ENCODE data around the gene IGSF9.
A peak's percentile ranks its signal among the peaks of the same experiment; 100 is the strongest.

The IGSF9 gene

GRCh38 chr1:159939678-159940002, 5.8 kb downstream of the IGSF9 start:
- no peak for DNase-seq (ENCODE audit: low read depth)
- no peak overlapping the region for H3K4me3 ChIP-seq (replicated peaks; ENCODE audit: low read depth, low read length)
- TF ChIP-seq CTCF (IDR thresholded peaks at IDR 0.05; ENCODE audit: low read length, missing control alignments) = no peak

- no peak for DNase-seq (ENCODE audit: low read depth)
- no peak overlapping the region for H3K4me3 ChIP-seq (replicated peaks; ENCODE audit: low read depth, low read length)
- TF ChIP-seq CTCF (IDR thresholded peaks at IDR 0.05; ENCODE audit: low read length, missing control alignments) = no peak
Observed at GRCh38 chr1:159938905-159939677, 6.3 kb downstream of the IGSF9 start.

- H3K4me3 ChIP-seq (replicated peaks; ENCODE audit: low read depth, low read length) = no peak overlapping the region
Observed at GRCh38 chr1:159938211-159938852, 7.1 kb downstream of the IGSF9 start.

DNA sequence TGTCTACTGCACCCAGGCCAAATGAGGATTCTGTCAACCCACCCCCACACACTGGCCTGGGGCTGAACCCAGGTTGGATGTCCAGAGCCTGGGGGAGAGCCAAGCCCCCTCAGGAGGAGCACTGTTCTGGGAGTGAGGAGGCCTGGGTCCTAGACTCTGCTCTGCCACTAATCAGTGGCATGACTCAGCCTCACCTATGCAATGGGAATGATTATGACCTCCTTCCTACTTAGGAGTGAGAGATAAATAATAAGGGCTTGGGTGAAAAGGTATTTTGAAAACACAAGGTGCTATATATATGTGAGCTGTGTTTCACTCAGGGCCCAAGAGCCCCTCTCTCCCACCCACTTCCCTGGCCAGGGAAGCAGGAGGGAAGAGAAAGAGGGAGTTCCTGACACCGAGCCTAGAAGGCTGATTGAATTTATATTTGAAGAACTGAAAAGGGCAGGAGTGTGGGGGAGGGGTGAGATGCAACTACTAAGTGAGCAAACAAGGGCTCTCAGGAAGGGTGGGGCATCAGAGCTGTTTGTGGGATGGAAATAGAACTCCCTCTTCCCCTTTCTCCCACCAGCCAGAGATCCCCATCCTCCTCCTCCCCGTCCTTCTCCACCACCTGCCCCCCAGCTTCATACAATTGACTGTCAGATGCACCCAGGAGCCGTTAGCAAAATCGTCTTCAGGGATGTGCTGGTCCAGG, 8.2 kb downstream of the IGSF9 start:
- no peak overlapping the region for H3K4me3 ChIP-seq (replicated peaks; ENCODE audit: low read depth, low read length)
- DNase-seq (ENCODE audit: low read depth) = no peak
- no peak for TF ChIP-seq CTCF (IDR thresholded peaks at IDR 0.05; ENCODE audit: low read length, missing control alignments)

More at GRCh38 chr1:159938211-159938852, 7.1 kb downstream of the IGSF9 start:
- TF ChIP-seq CTCF (IDR thresholded peaks at IDR 0.05; ENCODE audit: low read length, missing control alignments) = no peak
- no peak for DNase-seq (ENCODE audit: low read depth)

- no peak overlapping the region for H3K4me3 ChIP-seq (replicated peaks; ENCODE audit: low read depth, low read length)
- peak; percentile 56 for DNase-seq (ENCODE audit: low read depth)
- TF ChIP-seq CTCF (IDR thresholded peaks at IDR 0.05; ENCODE audit: low read length, missing control alignments) = peak; percentile 95
Observed at GRCh38 chr1:159936273-159936904, 9.0 kb downstream of the IGSF9 start.

DNA sequence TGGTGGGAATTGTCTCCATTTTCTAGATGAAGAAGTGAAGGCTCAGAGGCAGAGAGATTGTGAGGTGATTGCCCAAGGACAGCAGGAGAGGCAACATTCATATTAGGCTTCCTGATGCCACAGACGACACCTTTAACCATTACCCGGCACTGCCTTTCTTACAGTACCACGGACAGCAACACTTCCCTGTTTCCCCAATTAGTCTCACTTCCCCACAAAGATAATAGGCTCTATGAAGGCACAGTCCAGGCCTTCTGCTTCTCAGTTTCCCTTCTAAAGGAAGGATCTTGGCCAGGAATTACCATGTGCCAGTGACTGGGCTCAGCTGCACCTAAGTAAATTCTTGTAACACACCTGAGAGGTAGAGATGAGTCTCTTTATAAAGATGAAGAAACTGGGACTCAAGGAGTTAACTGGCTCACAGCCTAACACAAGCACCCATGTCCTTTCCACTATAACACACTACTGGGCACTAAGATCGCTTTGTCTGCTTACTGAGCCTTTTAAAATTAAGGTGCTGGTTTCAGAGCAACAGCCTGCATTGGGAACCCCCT, 9.6 kb downstream of the IGSF9 start:
- no peak for TF ChIP-seq CTCF (IDR thresholded peaks at IDR 0.05; ENCODE audit: low read length, missing control alignments)
- H3K4me3 ChIP-seq (replicated peaks; ENCODE audit: low read depth, low read length) = no peak overlapping the region
- no peak for DNase-seq (ENCODE audit: low read depth)
